ENCODE measurements around the gene PDZD11. TPM values are rescaled to one million over a fixed set of nuclear protein-coding genes. Genes with fewer than 3 reads are reported as not detected.

The PDZD11 gene
- total and polyA plus RNA-seq, 9 donors, result 9.4 to 93.4 (median 26.1) TPM

GRCh38 chrX:70255452-70255851 is 34.3 kb downstream of the PDZD11 start:
- H3K4me3 ChIP-seq, result no peak overlapping the region
- H3K27ac ChIP-seq, result no peak overlapping the region
- H3K36me3 ChIP-seq, result no peaks in the 10 kb centered on the region
- no peaks in the 10 kb centered on the region for H3K9me3 ChIP-seq
- DNase-seq, result no peak
- H3K27me3 ChIP-seq, result no peaks in the 10 kb centered on the region
- WGBS, 3 donors, result 73 to 83% (median 81%) methylated on average over 2 of the region's 2 CpGs
- TF ChIP-seq CTCF (IDR thresholded peaks at IDR 0.05) (no peak), EP300 (IDR thresholded peaks at IDR 0.05) (no peak), POLR2A (IDR thresholded peaks at IDR 0.05) (no peak)
- no peaks in the 10 kb centered on the region for H3K4me1 ChIP-seq (ENCODE audit: insufficient read depth)
- intact Hi-C loops (cut with DNase I), result no loop called here

GRCh38 chrX:70254909-70255308 is 34.8 kb downstream of the PDZD11 start:
- Histone ChIP-seq H3K4me1 (ENCODE audit: insufficient read depth) (no peaks in the 10 kb centered on the region), H3K27ac (no peak overlapping the region), H3K36me3 (no peaks in the 10 kb centered on the region), H3K9me3 (no peaks in the 10 kb centered on the region), H3K4me3 (no peak overlapping the region), H3K27me3 (no peaks in the 10 kb centered on the region)
- TF ChIP-seq POLR2A (IDR thresholded peaks at IDR 0.05) (no peak), EP300 (IDR thresholded peaks at IDR 0.05) (no peak), CTCF (IDR thresholded peaks at IDR 0.05) (no peak)
- DNase-seq, result no peak
- intact Hi-C loops (cut with DNase I), result no loop called here
- whole genome bisulfite sequencing, 3 donors, result 80 to 85% (median 84%) methylated on average over 3 of the region's 3 CpGs

GRCh38 chrX:70254063-70254400 is 35.7 kb downstream of the PDZD11 start:
- DNase-seq, result no peak
- Histone ChIP-seq H3K27ac (no peak overlapping the region), H3K4me3 (no peak overlapping the region), H3K27me3 (no peaks in the 10 kb centered on the region), H3K4me1 (ENCODE audit: insufficient read depth) (no peaks in the 10 kb centered on the region), H3K9me3 (no peaks in the 10 kb centered on the region), H3K36me3 (no peaks in the 10 kb centered on the region)
- TF ChIP-seq EP300 (IDR thresholded peaks at IDR 0.05) (no peak), POLR2A (IDR thresholded peaks at IDR 0.05) (no peak), CTCF (IDR thresholded peaks at IDR 0.05) (no peak)
- WGBS, 3 donors, result 61 to 84% (median 79%) methylated on average over 1 of the region's 1 CpG
- intact Hi-C loops (cut with DNase I), result no loop called here

GRCh38 chrX:70253377-70254062 is 36.2 kb downstream of the PDZD11 start:
- DNase-seq, result no peak
- intact Hi-C loops (cut with DNase I), result no loop called here
- H3K4me1 ChIP-seq (ENCODE audit: insufficient read depth), result no peaks in the 10 kb centered on the region
- H3K36me3 ChIP-seq, result no peaks in the 10 kb centered on the region
- H3K9me3 ChIP-seq, result no peaks in the 10 kb centered on the region
- H3K27ac ChIP-seq, result no peak overlapping the region
- TF ChIP-seq EP300 (IDR thresholded peaks at IDR 0.05) (no peak), CTCF (IDR thresholded peaks at IDR 0.05) (no peak), POLR2A (IDR thresholded peaks at IDR 0.05) (no peak)
- WGBS, 3 donors, result 62 to 74% (median 67%) methylated on average over 3 of the region's 3 CpGs
- H3K27me3 ChIP-seq, result no peaks in the 10 kb centered on the region
- no peak overlapping the region for H3K4me3 ChIP-seq
